Measurements from ENCODE around the gene IL1RL2.

GRCh38 chr2:102233132-102233884, 46.5 kb downstream of the IL1RL2 start:
- no peak for TF ChIP-seq CTCF (IDR thresholded peaks at IDR 0.05)
- TF ChIP-seq POLR2A (IDR thresholded peaks at IDR 0.05), result no peak

Measured in ovary (tissue), 3 donors.